GM12892 (cell line): ENCODE results near the gene LILRB4.
"Not testable (repeated sequence)": the region's sequence is repeated elsewhere in the genome, so short reads cannot be mapped to it uniquely, and the experiment has no call there.

Experiments
- DNase-seq: peaks from one replicate; pipeline ENCODE4 v3.0.0; 2011; ENCODE audit not compliant: insufficient read length
- FAIRE-seq: peaks from 2 replicates; lab custom pipeline; 2011; peaks lifted over from hg19 to GRCh38; lab: Jason Lieb, UNC
- POLR2A ChIP-seq: IDR thresholded peaks from 2 replicates; pipeline ENCODE4 v1.6.1; 2011; ENCODE audit warnings: low read depth, low read length, control low read depth
- POLR2AphosphoS5 ChIP-seq: IDR thresholded peaks from 2 replicates; pipeline ENCODE4 v1.6.1; 2011; ENCODE audit warnings: low read depth, low read length, control low read depth
- TAF1 ChIP-seq: IDR thresholded peaks from 2 replicates; pipeline ENCODE4 v1.6.1; 2011; ENCODE audit warnings: low read depth, mild to moderate bottlenecking, control low read depth, low read length, borderline replicate concordance

The LILRB4 gene

DNA sequence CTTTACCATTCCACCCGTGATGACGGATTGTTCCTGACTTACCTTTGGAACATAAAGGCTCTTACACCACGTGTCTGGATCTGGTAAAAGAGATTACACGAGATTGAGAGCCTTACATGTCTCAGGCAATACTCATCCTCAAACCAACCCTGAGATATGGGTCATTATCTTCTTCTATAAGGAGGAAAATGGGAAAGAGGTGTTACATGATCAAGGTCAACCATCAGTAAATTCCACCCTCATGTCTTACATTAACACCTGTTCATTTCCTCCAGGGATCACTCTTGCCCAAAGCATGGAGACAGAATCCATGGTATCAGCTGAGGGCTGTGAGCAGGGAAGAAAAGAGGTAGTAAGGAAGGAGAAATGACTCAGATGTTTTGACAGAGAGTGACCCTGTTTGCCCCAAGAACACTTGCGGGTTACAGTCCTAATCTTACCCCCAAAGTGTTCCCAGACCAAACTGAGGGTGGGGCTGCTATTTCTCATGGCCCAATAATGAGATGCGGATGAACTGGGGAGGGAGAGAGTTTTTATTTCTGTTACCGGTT is 19.6 kb downstream of the LILRB4 start:
- no peak for DNase-seq
- no peak for FAIRE-seq
- TF ChIP-seq TAF1 (no peak), POLR2AphosphoS5 (no peak), POLR2A (no peak)

DNA sequence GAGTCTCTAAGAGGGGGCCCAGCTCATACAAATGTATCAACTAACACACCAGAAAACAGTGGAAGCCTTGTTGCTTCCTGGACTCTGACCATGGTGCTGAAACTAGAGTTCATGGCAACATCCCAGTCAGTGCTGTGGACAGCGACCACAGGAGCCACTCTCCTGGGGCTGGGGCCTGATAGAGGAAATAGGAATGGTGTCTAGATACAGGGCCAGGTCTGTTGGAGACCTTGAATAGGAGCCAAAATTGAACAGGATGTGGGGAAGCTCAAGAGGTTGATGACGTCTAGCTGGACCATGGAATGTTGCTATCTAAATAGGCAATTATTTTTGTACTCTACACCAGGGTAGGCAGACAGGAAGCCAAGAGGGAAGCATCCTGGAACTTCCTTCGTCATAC is 21.7 kb downstream of the LILRB4 start:
- no peak for FAIRE-seq

DNA sequence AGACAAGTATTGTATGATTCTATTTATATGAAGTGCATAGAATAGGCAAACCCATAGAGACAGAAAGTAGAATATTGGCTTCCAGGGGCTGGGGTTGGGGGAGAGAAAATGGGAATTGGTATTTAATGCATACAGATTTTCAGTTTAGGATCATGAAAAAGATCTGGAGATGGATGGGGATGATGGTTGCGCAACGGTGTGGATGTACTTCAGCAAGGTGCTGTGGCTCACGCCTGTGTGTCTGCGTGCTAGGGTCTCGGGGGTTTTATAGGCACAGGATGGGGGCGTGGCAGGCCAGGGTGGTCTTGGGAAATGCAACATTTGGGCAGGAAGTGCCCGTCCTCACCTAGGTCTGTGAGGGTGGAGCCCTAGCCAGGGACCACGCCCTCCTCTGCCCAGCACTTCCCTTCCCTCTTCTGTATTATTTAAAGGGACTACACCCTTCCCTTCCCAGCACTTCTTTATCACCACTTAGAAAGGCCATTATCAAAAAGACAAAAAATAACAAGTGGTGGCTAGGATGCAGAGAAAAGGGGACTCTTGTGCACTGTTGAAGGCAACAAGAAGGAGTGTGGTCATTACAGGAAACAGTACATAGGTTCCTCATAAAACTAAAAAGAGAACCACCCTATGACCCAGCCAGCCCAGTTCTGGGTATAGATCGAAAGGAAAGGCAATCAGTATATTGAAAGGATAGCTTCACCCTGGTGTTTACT is 29.0 kb downstream of the LILRB4 start:
- TF ChIP-seq POLR2A (no peak), POLR2AphosphoS5 (no peak), TAF1 (no peak)
- DNase-seq (no peak), FAIRE-seq (no peak)

More for the DNA sequence above, 21.7 kb downstream of the LILRB4 start:
- no peak for DNase-seq
- TF ChIP-seq POLR2A = no peak
- no peak for TF ChIP-seq POLR2AphosphoS5
- TF ChIP-seq TAF1 = no peak

DNA sequence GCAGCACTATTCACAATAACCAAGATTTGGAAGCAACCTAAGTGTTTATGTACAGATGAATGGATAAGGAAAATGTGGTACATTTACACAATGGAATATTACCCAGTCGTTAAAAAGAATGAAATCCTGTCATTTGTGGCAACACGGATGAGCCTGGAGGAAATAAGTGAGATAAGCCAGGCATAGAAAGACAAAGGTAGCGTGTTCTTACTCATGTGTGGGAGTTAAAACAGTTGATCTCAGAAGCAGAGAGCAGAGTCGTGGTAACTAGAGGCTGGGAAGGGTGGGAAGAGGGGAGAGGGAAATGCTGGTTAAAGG is 29.5 kb downstream of the LILRB4 start:
- FAIRE-seq (no peak), DNase-seq (no peak)
- no peak for TF ChIP-seq POLR2A

DNA sequence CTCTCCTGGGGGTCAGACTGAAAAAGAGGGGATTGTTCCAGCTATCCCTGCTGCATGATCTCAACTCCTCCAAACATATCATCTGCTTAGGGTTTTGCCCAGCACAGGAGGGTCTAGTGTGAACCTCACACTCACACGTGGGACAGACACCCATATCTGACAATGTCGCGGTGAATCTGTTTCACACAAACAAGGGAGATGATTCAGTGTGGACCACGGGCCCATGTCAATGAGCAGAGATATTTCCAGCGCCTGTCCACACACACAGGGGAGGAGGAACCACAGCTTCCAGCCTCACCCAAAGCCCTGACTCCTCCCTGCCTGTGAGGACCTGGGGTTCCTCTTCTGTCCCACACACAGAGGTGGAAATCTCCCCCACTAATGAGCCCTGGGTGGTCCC is 31.9 kb downstream of the LILRB4 start:
- TF ChIP-seq POLR2AphosphoS5 (no peak), POLR2A (no peak), TAF1 (no peak)
- DNase-seq = no peak
- no peak for FAIRE-seq

DNA sequence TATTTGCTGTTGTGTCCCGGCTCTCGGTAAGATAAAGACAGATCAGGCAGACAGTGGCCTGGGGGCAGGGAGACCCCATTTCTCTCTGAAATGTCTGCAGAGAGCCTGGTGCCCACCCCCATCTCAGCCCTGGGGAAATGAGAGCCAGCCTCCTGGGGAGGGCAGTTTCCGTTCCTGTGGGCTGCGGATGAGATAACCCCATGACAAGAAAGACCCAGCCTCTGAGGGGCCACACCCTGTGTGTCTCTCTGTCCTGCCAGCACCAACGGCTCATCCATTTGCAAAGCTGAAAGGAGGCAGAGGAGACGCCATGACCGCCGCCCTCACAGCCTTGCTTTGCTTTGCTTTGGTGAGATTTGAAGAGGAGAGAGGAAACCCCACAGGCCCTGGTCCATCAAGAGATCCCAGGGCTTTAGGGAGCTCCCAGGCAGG is 33.3 kb downstream of the LILRB4 start:
- DNase-seq (no peak), FAIRE-seq (no peak)
- no peak for TF ChIP-seq POLR2A
- TF ChIP-seq POLR2AphosphoS5 = no peak
- TF ChIP-seq TAF1 = no peak

DNA sequence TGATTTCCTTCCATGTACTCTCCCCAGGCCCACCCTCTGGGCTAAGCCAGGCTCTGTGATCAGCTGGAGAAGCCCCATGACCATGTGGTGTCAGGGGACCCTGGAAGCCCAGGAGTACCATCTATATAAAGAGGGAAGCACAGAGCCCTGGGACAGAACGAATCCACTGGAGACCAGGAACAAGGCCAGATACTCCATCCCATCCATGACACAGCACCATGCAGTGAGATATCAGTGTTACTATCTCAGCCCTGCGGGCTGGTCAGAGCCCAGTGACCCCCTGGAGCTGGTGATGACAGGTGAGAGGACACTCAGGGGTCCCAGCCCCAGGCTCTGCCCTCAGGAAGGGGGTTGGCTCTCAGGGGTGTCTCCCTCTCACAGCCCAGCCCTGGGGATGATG is 34.0 kb downstream of the LILRB4 start:
- no peak for FAIRE-seq

DNA sequence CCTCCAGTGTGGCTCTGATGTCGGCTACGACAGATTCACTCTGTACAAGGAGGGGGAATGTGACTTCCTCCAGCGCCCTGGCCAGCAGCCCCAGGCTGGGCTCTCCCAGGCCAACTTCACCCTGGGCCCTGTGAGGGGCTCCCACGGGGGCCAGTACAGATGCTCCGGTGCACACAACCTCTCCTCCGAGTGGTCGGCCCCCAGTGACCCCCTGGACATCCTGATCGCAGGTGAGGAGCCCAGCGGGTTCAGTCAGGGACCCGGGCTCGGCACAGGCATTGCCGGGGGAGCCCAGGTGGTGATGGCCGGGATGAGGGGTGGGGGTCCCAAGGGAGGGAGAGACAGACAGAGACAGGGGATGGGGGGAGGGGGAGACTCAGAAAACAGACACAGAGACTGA is 34.9 kb downstream of the LILRB4 start:
- FAIRE-seq, DNase-seq: not testable (repeated sequence)

More for the DNA sequence above, 34.0 kb downstream of the LILRB4 start:
- no peak for TF ChIP-seq POLR2AphosphoS5
- TF ChIP-seq TAF1 = no peak
- no peak for TF ChIP-seq POLR2A
- no peak for DNase-seq

DNA sequence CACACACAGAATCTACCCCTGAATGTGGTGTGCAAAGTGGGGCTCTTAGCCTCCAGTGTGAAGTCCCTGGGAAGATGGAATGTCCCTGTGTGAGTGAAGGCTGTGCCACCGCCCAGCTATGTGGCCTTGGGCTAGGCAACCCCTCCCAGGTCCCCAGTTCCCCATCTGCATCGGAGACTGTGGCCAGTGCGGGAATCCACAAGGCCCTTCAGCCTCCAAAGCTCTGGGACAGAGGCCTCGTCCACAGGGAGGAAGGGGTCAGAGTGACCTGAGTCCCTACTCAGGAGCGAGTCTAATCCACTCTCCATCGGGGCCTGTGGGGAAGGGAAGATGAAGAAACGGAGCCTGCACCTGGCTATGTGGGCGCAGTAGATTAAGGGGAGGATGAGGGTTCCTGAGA is 42.1 kb downstream of the LILRB4 start:
- DNase-seq = no peak
- TF ChIP-seq POLR2A = no peak
- no peak for TF ChIP-seq TAF1
- TF ChIP-seq POLR2AphosphoS5 = no peak

DNA sequence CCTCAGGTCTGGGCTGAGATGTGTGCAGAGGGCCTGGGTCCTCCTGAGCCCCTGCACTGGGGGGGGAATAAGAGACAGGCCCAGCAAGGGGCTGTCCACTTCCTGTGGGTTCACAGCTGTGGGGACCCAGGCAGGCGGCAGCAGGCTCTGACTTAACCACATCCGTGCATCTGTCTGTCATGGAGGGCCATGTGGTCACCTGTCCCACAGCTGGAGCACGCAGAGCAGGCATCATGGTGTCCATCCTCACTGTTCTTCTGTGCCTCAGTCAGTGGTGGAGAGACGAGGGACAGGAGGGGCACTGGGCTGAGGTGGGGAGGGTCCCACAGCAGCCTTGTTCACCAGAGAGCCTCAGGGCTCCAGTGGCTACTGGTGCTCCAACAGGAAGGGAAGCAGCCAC is 45.2 kb downstream of the LILRB4 start:
- peak; percentile 72 for FAIRE-seq
- no peak for DNase-seq

More for the DNA sequence above, 42.1 kb downstream of the LILRB4 start:
- no peak for FAIRE-seq

DNA sequence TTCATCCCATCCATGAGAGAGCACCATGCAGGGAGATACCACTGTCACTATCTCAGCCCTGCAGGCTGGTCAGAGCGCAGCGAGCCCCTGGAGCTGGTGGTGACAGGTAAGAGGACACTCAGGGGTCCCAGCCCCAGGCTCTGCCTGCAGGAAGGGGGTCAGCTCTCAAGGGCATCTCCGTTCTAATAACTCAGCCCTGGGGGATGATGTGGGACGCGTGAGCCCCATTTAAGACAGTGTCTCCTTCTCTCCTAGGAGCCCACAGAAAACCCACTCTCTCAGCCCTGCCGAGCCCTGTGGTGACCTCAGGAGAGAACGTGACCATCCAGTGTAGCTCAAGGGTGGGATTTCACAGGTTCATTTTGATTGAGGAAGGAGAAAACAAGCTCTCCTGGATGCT is 46.0 kb downstream of the LILRB4 start:
- TF ChIP-seq TAF1 (no peak), POLR2AphosphoS5 (no peak), POLR2A (no peak)
- FAIRE-seq = no peak
- no peak for DNase-seq

More for the DNA sequence above, 45.2 kb downstream of the LILRB4 start:
- no peak for TF ChIP-seq POLR2AphosphoS5
- TF ChIP-seq TAF1 = no peak
- TF ChIP-seq POLR2A = no peak

DNA sequence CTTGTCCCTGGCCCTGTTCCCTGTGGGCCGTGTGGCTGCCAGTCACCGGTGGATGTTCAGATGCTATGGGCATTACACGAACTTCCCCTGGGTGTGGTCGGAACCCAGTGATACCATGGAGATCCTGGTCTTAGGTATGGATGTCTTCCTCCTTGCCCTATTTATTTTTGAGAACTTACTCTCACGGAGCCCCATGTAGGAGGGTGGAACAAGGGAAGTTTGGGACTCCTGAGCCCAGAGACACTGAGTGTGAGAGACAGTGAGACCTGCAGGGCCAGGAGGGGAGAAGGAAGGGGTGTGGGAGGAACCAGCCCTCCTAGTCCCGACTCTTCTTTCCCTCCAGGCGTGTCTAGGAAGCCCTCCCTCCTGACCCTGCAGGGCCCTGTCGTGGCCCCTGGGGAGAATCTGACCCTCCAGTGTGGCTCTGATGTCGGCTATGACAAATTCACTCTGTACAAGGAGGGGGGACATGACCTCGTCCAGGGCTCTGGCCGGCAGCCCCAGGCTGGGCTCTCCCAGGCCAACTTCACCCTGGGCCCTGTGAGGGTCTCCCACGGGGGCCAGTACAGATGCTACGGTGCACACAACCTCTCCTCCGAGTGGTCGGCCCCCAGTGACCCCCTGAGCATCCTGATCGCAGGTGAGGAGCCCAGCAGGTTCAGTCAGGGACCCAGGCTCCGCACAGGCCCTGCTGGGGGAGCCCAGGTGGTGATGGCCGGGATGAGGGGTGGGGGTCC is 46.6 kb downstream of the LILRB4 start:
- TF ChIP-seq TAF1 (no peak), POLR2AphosphoS5 (no peak), POLR2A (no peak)
- no peak for FAIRE-seq
- DNase-seq = no peak

DNA sequence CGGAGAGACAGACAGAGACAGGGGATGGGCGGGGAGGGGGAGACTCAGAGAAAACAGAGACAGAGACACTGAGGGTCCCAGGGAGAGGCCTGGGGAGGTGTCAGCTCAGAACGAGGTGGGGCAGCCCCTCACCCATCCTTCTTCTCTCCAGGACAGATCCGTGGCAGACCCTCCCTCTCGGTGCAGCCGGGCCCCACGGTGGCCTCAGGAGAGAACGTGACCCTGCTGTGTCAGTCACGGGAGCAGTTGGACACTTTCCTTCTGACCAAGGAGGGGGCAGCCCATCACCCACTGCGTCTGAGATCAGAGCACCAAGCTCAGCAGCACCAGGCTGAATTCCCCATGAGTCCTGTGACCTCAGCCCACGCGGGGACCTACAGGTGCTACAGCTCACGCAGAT is 47.2 kb downstream of the LILRB4 start:
- peak; percentile 64 for FAIRE-seq
- not testable (repeated sequence) for DNase-seq
